Central memory CD8-positive, alpha-beta T cell (primary cell): ENCODE data around the gene JSRP1.

Experiments used
- ATAC-seq: fragments of 150-1000 bp; cut with Tn5 transposase; replicated peaks from 2 replicates; pipeline ENCODE4 v1.10.0; 2022; ENCODE audit warnings: mild to moderate bottlenecking, moderate FRiP score, moderate number of reproducible peaks; ENCODE audit not compliant: poor library complexity, severe bottlenecking; ENCODE audit errors: extremely low read depth
- DNase-seq, 2 donors: peaks; one replicate each; pipeline ENCODE4 v3.0.0; 2021; ENCODE audit warnings: low spot score in 2 of 2
- H3K27ac Mint-ChIP-seq: one replicate; pipeline ENCODE4 v1.8.0; 2022; ENCODE audit warnings: low read depth, mild to moderate bottlenecking, moderate library complexity, mixed read lengths
- H3K27me3 Mint-ChIP-seq: one replicate; pipeline ENCODE4 v1.8.0; 2022; ENCODE audit warnings: mixed read lengths
- H3K36me3 Mint-ChIP-seq: one replicate; pipeline ENCODE4 v1.8.0; 2022; ENCODE audit warnings: mild to moderate bottlenecking, moderate library complexity, mixed read lengths; ENCODE audit not compliant: insufficient read depth
- H3K4me1 Mint-ChIP-seq: one replicate; pipeline ENCODE4 v1.8.0; 2022; ENCODE audit warnings: mixed read lengths
- H3K4me3 Mint-ChIP-seq: one replicate; pipeline ENCODE4 v1.8.0; 2022; ENCODE audit warnings: mild to moderate bottlenecking, moderate library complexity, mixed read lengths
- H3K9me3 Mint-ChIP-seq: one replicate; pipeline ENCODE4 v1.8.0; 2022; ENCODE audit warnings: mixed read lengths

Gene JSRP1

GRCh38 chr19:2226840-2227360 is 29.3 kb downstream of the JSRP1 start:
- no peaks in the 10 kb centered on the region for H3K9me3 Mint-ChIP-seq
- peaks cover 10% of the 10 kb centered on the region for H3K4me1 Mint-ChIP-seq
- no peak for DNase-seq

GRCh38 chr19:2226051-2226839 is 30.0 kb downstream of the JSRP1 start:
- Mint-ChIP-seq H3K27ac (no peak overlapping the region), H3K27me3 (no peaks in the 10 kb centered on the region)

More at GRCh38 chr19:2226840-2227360, 29.3 kb downstream of the JSRP1 start:
- Mint-ChIP-seq H3K27ac (no peak overlapping the region), H3K36me3 (peaks cover 20% of the 10 kb centered on the region), H3K4me3 (no peak overlapping the region), H3K27me3 (no peaks in the 10 kb centered on the region)
- ATAC-seq, result no peak

GRCh38 chr19:2225415-2226050 is 30.7 kb downstream of the JSRP1 start:
- H3K27me3 Mint-ChIP-seq, result no peaks in the 10 kb centered on the region
- H3K4me3 Mint-ChIP-seq, result no peak overlapping the region
- no peak overlapping the region for H3K27ac Mint-ChIP-seq
- no peak for ATAC-seq
- no peaks in the 10 kb centered on the region for H3K9me3 Mint-ChIP-seq
- peaks cover 20% of the 10 kb centered on the region for H3K36me3 Mint-ChIP-seq
- H3K4me1 Mint-ChIP-seq, result peaks cover 10% of the 10 kb centered on the region
- no peak for DNase-seq

More at GRCh38 chr19:2226051-2226839, 30.0 kb downstream of the JSRP1 start:
- peaks cover 20% of the 10 kb centered on the region for H3K36me3 Mint-ChIP-seq
- no peak overlapping the region for H3K4me3 Mint-ChIP-seq
- no peaks in the 10 kb centered on the region for H3K9me3 Mint-ChIP-seq
- DNase-seq (no peak), ATAC-seq (no peak)
- H3K4me1 Mint-ChIP-seq, result peaks cover 10% of the 10 kb centered on the region

- ATAC-seq, result no peak
- Mint-ChIP-seq H3K9me3 (no peaks in the 10 kb centered on the region), H3K4me3 (no peak overlapping the region), H3K27ac (peak overlapping the region; percentile 99), H3K27me3 (no peaks in the 10 kb centered on the region), H3K36me3 (peaks cover 20% of the 10 kb centered on the region), H3K4me1 (peaks cover 10% of the 10 kb centered on the region)
- no peak for DNase-seq
Measured at GRCh38 chr19:2224754-2225349, 31.4 kb downstream of the JSRP1 start.

GRCh38 chr19:2223959-2224358 is 32.3 kb downstream of the JSRP1 start:
- Mint-ChIP-seq H3K27ac (peak overlapping the region; percentile 99), H3K9me3 (no peaks in the 10 kb centered on the region), H3K4me3 (peak overlapping the region; percentile 53), H3K4me1 (peaks cover 10% of the 10 kb centered on the region), H3K36me3 (peaks cover 19% of the 10 kb centered on the region), H3K27me3 (no peaks in the 10 kb centered on the region)
- peak; percentile 99 for ATAC-seq
- DNase-seq, result peak; percentile 24 to 76

- Mint-ChIP-seq H3K4me3 (no peak overlapping the region), H3K36me3 (peaks cover 21% of the 10 kb centered on the region), H3K27me3 (no peaks in the 10 kb centered on the region), H3K9me3 (no peaks in the 10 kb centered on the region), H3K27ac (peak overlapping the region; percentile 99), H3K4me1 (peaks cover 10% of the 10 kb centered on the region)
- no peak for DNase-seq
- ATAC-seq, result peak; percentile 8
Measured at GRCh38 chr19:2223391-2223790, 32.8 kb downstream of the JSRP1 start.

GRCh38 chr19:2221918-2222317 is 34.3 kb downstream of the JSRP1 start:
- Mint-ChIP-seq H3K9me3 (no peaks in the 10 kb centered on the region), H3K27ac (peak overlapping the region; percentile 92), H3K36me3 (peaks cover 20% of the 10 kb centered on the region), H3K27me3 (no peaks in the 10 kb centered on the region), H3K4me1 (peaks cover 10% of the 10 kb centered on the region), H3K4me3 (no peak overlapping the region)
- no peak for DNase-seq
- ATAC-seq, result no peak

GRCh38 chr19:2221250-2221831 is 34.9 kb downstream of the JSRP1 start:
- H3K27ac Mint-ChIP-seq, result peak overlapping the region; percentile 49
- DNase-seq (no peak), ATAC-seq (no peak)
- no peaks in the 10 kb centered on the region for H3K27me3 Mint-ChIP-seq
- no peak overlapping the region for H3K4me3 Mint-ChIP-seq
- H3K36me3 Mint-ChIP-seq, result peaks cover 20% of the 10 kb centered on the region
- H3K4me1 Mint-ChIP-seq, result peaks cover 10% of the 10 kb centered on the region
- no peaks in the 10 kb centered on the region for H3K9me3 Mint-ChIP-seq

- Mint-ChIP-seq H3K9me3 (no peaks in the 10 kb centered on the region), H3K27me3 (no peaks in the 10 kb centered on the region), H3K27ac (no peak overlapping the region), H3K4me1 (peaks cover 10% of the 10 kb centered on the region), H3K4me3 (no peak overlapping the region), H3K36me3 (peaks cover 15% of the 10 kb centered on the region)
- DNase-seq (no peak), ATAC-seq (no peak)
Measured at GRCh38 chr19:2219726-2220125, 36.5 kb downstream of the JSRP1 start.

- Mint-ChIP-seq H3K36me3 (peaks cover 8% of the 10 kb centered on the region), H3K27ac (peak overlapping the region; percentile 80), H3K4me1 (no peaks in the 10 kb centered on the region), H3K9me3 (no peaks in the 10 kb centered on the region), H3K27me3 (no peaks in the 10 kb centered on the region), H3K4me3 (no peak overlapping the region)
- no peak for DNase-seq
- no peak for ATAC-seq
Measured at GRCh38 chr19:2217591-2217990, 38.6 kb downstream of the JSRP1 start.

GRCh38 chr19:2216361-2217225 is 39.6 kb downstream of the JSRP1 start:
- peaks cover 11% of the 10 kb centered on the region for H3K36me3 Mint-ChIP-seq
- DNase-seq (no peak), ATAC-seq (no peak)
- no peaks in the 10 kb centered on the region for H3K9me3 Mint-ChIP-seq
- peak overlapping the region; percentile 80 for H3K27ac Mint-ChIP-seq
- H3K27me3 Mint-ChIP-seq, result no peaks in the 10 kb centered on the region
- no peak overlapping the region for H3K4me3 Mint-ChIP-seq
- H3K4me1 Mint-ChIP-seq, result no peaks in the 10 kb centered on the region
